Testis (tissue), 3 donors: ENCODE results near the gene CACNA1C. TPM values are rescaled to one million over a fixed set of nuclear protein-coding genes. Genes with fewer than 3 reads are reported as not detected.

Experiments
- DNase-seq: peaks from one replicate; pipeline ENCODE4 v3.0.0-alpha.2; 2019
- H3K27ac ChIP-seq, 2 donors: fragments of 200-600 bp; sonication (generic); one replicate each; pipeline ENCODE4 v1.5.1; 2019
- H3K27me3 ChIP-seq: fragments of 200-600 bp; sonication (generic); one replicate; pipeline ENCODE4 v1.5.1; 2019
- H3K36me3 ChIP-seq: fragments of 200-600 bp; sonication (generic); one replicate; pipeline ENCODE4 v1.5.1; 2017; ENCODE audit warnings: low read depth; ENCODE audit errors: missing control alignments
- H3K4me1 ChIP-seq: fragments of 200-600 bp; sonication (generic); one replicate; pipeline ENCODE4 v1.5.1; 2019
- H3K4me3 ChIP-seq, 2 donors: fragments of 200-600 bp; sonication (generic); one replicate each; pipeline ENCODE4 v1.5.1; 2017 to 2019
- H3K9me3 ChIP-seq: fragments of 200-600 bp; sonication (generic); one replicate; pipeline ENCODE4 v1.5.1; 2017
- CTCF ChIP-seq, 3 experiments: fragments of 450-650 bp in 2 of 3; fragments of 200-600 bp in 1 of 3; sonication (generic) in 1 of 3; IDR thresholded peaks; one replicate each; pipeline ENCODE4 v1.5.1; 2016 to 2019; ENCODE audit warnings: antibody characterized with exemption in 3 of 3, mild to moderate bottlenecking in 2 of 3, moderate library complexity in 1 of 3
- POLR2A ChIP-seq: fragments of 450-650 bp; IDR thresholded peaks from one replicate; pipeline ENCODE4 v1.6.1; 2017; ENCODE audit warnings: antibody characterized with exemption, mild to moderate bottlenecking, moderate library complexity
- WGBS, 2 donors: methylation state at CpG; one replicate each; pipeline ENCODE4 v1.1.5; 2018; 5-methylcytosine and 5-hydroxymethylcytosine counted together
- intact Hi-C: fragments of 100-400 bp; cut with DNase I; formaldehyde crosslinking; loops from one replicate; pipeline ENCODE4 v1.15.1; 2023; ENCODE audit warnings: low total_unique reads
- polyA plus RNA-seq: library from polyadenylated mRNA; stranded (reverse); fragments of 350-450 nt; fragmentation: Illumina TruSeq; extraction: RNeasy Lipid Tissue Mini Kit (QIAGEN cat#74804); gene quantifications from one replicate; pipeline ENCODE4 v1.2.3, GENCODE V29; 2014; ENCODE audit warnings: low read depth, low replicate concordance; ENCODE audit not compliant: insufficient read depth
- total RNA-seq, 2 donors: library from RNA; depleted of rRNA; stranded (reverse); fragments of >200 nt; gene quantifications; one replicate each; pipeline ENCODE4 v1.2.3, GENCODE V29; 2016

CACNA1C gene
- total and polyA plus RNA-seq, 3 donors from 2014 or later, result 20.3 to 36.8 (median 32.0) TPM

GRCh38 chr12:2627076-2627834, 574.5 kb downstream of the CACNA1C start:
- intact Hi-C loops, result no loop called here
- Histone ChIP-seq H3K9me3 (no peaks in the 10 kb centered on the region), H3K27me3 (no peaks in the 10 kb centered on the region), H3K4me3 (no peak overlapping the region), H3K27ac (no peak overlapping the region), H3K36me3 (no peaks in the 10 kb centered on the region), H3K4me1 (no peaks in the 10 kb centered on the region)
- WGBS, 2 donors, result 77 to 81% methylated on average over 15 of the region's 15 CpGs
- no peak for TF ChIP-seq POLR2A
- no peak for TF ChIP-seq CTCF (IDR thresholded peaks at IDR 0.05)
- DNase-seq, result no peak

GRCh38 chr12:2627835-2628191, 575.0 kb downstream of the CACNA1C start:
- 70 to 77% methylated on average over 11 of the region's 11 CpGs for WGBS, 2 donors
- Histone ChIP-seq H3K36me3 (no peaks in the 10 kb centered on the region), H3K4me1 (no peaks in the 10 kb centered on the region), H3K27ac (no peak overlapping the region), H3K9me3 (no peaks in the 10 kb centered on the region), H3K4me3 (no peak overlapping the region), H3K27me3 (no peaks in the 10 kb centered on the region)
- TF ChIP-seq POLR2A (no peak), CTCF (IDR thresholded peaks at IDR 0.05) (no peak)
- intact Hi-C loops, result no loop called here
- DNase-seq, result no peak

GRCh38 chr12:2628401-2628800, 575.6 kb downstream of the CACNA1C start:
- no peak for TF ChIP-seq CTCF (IDR thresholded peaks at IDR 0.05)
- no peak for TF ChIP-seq POLR2A
- Histone ChIP-seq H3K27ac (no peak overlapping the region), H3K36me3 (no peaks in the 10 kb centered on the region), H3K4me1 (no peaks in the 10 kb centered on the region), H3K27me3 (no peaks in the 10 kb centered on the region), H3K9me3 (no peaks in the 10 kb centered on the region), H3K4me3 (no peak overlapping the region)
- intact Hi-C loops, result no loop called here
- WGBS, 2 donors, result 93 to 97% methylated on average over 6 of the region's 6 CpGs
- DNase-seq, result no peak

GRCh38 chr12:2629051-2629450, 576.3 kb downstream of the CACNA1C start:
- Histone ChIP-seq H3K36me3 (no peaks in the 10 kb centered on the region), H3K27me3 (no peaks in the 10 kb centered on the region), H3K27ac (no peak overlapping the region), H3K9me3 (no peaks in the 10 kb centered on the region), H3K4me1 (no peaks in the 10 kb centered on the region), H3K4me3 (no peak overlapping the region)
- 91 to 93% methylated on average over 5 of the region's 5 CpGs for WGBS, 2 donors
- DNase-seq, result no peak
- TF ChIP-seq CTCF (IDR thresholded peaks at IDR 0.05) (no peak), POLR2A (no peak)
- intact Hi-C loops, result no loop called here
